ENCODE measurements around the gene CPEB1.

GRCh38 chr15:82670699-82671098, 23.5 kb upstream of the CPEB1 start:
- no peak for TF ChIP-seq CTCF (conservative IDR thresholded peaks at IDR 0.05 in 1 of 2, IDR thresholded peaks at IDR 0.05 in 1 of 2; ENCODE audit: low read depth in 1 of 2, low read length in 2 of 2)
- no peak for TF ChIP-seq EZH2 (IDR thresholded peaks at IDR 0.05; ENCODE audit: low read length, missing control alignments)

All from fibroblast of lung (primary cell).